GM19023 (cell line): ENCODE measurements around the gene OR52K1.

Experiments
- ATAC-seq: cut with Tn5 transposase; IDR thresholded peaks from one replicate; pipeline ENCODE4 v1.9.1; 2021; ENCODE audit warnings: mild to moderate bottlenecking, moderate library complexity; ENCODE audit not compliant: unreplicated experiment

The OR52K1 gene

DNA sequence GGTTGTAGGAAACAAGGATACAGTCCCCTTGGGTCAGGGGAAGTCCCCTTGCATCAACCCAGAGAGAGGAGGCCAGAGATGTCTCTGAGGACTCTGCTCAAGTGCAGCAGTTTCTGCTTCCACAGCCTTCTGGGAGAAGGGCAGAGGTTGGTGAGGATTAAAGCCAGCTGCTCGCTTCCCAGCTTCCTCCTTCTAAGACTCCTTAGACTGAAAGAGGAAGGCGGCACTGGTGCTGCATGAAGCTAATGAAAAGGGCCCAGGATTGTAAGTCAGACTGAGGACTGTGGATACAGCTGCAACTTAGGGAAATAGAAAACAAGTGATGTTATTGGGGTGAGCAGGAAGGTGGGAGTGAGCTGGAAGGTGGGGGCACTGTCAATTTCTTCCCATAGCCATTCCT lies at the start of gene OR52K1:
Gene OR52K1, plus strand, starts transcription at position 202 of the 400 bp plus-strand sequence. CDS start 6,255 bp downstream, outside the sequence.
- no peak for ATAC-seq

DNA sequence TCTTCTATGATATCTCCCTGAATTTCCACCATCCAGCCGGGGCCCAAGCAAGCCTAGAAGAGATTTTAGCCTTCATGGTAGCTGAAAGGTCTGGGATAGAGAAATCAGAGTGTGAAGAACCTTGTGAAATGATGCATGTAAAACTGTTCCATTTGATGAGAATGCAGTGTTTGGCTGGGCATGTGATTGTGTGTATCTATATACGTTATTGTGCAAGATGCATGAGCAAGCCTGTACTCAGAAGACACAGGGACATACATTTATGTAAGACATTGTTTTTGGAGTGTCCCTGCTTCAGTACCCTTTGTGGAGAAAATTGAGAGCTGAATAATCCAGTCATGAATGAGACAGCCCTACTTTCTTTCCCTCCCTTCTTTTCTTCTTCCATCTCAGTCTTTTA lies 48.6 kb upstream of the OR52K1 start:
- no peak for ATAC-seq

DNA sequence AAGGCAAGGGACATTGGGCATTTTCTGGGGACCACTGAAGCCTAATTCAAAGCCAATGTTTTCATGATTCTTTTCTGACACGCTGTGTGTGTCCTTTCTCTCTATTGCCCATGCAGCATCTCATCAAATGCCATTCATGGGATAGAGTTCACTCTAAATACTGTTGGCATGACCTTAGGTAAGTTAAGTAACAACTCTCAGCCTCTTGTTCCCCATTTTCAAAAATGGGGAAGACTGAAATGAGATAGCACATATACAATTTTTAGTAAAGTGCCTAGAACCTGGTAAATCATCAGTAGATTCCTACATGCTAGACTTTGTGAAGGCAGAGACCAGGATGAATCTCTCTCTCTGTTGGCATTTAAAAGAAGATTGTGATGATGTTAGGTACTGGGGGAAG lies 46.0 kb upstream of the OR52K1 start:
- no peak for ATAC-seq

DNA sequence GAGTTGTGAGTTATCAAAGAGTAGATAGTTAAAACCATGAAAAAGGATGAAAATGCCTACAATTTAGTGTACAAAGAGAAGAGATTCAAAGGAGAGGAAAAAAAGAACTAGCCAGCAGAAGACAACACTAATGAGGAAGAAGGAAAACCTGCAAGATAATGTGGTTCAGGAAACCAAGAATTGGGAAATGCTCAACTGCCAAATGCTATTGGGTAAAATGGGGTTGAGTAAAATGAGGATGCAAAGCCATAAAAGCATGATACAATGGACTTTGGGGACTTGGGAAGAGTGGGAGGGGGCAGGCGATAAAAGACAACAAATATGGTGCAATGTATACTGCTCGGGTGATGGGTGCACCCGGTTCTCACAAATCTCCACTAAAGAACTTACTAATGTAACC lies 40.9 kb upstream of the OR52K1 start:
- ATAC-seq = no peak

DNA sequence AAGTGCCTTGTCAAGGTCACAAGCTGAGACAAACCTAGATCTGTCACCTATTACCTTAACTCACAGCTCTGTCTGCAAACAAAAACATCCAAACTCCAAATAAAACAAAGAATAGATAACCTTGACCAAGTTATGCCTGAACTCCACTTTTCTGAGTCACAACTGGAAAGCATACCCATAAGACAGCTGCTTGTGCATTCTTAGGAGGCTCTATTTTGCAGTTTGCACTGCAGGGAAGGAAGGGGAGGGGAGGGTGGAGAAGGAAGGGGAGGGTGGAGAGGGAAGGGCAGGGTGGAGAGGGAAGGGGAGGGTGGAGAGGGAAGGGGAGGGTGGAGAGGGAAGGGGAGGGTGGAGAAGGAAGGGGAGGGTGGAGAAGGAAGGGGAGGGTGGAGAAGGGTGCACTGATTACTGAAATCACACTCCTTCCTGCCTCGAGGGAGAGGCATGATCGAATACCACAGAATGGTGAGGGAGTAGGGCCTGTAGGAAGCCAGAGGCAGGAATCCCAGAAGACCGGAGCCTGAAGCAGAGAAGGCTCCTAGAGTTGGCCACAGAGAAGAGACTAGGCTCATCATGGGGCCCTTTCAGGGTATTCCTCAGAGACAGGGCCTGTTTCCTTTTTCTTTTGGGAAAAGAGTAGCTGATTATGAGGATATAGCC lies 39.1 kb upstream of the OR52K1 start:
- ATAC-seq = no peak

DNA sequence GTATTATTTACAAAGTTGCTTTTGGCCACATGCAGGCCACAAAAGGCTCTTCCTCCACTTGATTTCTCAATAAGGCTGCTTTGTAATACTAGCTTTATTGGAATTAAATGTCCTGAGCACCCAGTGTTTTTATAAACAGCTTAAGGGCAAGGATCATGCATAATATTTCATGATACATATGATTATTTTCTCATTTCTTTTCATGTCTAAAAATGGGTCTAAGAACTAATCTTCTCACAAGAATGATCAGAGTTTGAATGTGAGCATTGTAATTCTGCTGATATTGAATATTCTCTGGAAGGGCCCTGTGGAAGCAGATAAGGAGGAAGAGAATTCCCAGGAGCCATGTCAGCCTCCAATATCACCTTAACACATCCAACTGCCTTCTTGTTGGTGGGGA lies 33.5 kb upstream of the OR52K1 start, which contains the start of gene OR52K2:
Gene OR52K2, plus strand, starts transcription at position 301 of the 400 bp plus-strand sequence. Its CDS starts 45 bp downstream, at position 346.
- ATAC-seq = no peak

DNA sequence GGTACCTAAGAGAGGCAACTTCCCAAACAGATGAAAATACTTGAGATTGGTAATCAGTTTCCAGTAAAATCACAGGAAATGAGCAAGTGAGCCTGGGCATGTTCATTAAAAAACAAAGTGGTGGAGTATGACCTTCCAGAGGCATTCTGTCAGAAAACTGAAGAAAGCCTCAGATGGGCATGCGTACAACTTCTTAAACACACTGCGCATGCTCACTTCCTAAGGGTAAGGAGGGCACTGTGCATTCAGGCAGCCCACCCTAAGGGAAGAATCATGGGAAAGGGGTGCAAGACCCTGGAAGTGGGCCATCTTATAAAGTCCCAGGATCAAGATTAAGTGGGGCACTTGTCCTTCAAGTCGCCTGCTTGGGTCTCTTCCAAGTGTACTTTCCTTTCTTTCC lies 29.3 kb upstream of the OR52K1 start:
- no peak for ATAC-seq

DNA sequence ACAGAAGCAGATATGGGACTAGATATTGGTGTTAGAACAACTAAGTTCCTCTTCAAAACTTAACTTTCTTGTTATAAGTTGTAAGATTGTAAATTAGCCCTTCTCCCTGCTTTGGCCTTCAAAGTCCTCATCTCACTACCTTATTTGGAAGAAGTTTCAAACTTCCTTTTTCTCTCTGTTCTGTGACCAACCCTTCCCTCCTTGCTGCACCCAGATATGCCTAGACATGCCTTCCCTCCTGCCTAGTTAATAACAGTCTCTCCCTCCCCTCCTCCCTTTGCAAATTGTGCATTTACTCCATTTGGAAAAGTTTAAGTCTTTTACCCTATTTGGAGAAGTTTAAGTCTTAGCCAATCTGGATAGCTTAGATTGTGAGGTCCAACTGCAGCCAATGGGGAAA lies 28.4 kb upstream of the OR52K1 start:
- ATAC-seq = no peak

DNA sequence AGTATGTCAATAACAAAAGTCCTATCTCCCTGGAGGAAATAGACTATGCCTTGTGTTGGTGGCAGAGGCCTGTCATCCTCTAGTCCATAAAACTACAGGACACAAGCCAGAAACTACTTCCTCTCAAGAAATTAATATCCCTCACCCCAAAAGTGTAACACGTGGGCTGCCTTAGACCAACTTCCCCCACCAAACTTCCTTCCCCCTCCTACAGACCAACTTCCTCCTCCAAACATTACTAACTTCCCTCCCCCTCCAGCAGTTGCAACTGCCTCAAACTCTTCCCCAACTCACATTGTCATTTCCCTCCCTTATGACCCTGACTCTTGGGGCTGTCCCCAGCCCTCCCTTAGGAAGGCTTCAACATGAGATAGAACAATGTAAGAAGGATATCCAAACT lies 27.0 kb upstream of the OR52K1 start:
- no peak for ATAC-seq

DNA sequence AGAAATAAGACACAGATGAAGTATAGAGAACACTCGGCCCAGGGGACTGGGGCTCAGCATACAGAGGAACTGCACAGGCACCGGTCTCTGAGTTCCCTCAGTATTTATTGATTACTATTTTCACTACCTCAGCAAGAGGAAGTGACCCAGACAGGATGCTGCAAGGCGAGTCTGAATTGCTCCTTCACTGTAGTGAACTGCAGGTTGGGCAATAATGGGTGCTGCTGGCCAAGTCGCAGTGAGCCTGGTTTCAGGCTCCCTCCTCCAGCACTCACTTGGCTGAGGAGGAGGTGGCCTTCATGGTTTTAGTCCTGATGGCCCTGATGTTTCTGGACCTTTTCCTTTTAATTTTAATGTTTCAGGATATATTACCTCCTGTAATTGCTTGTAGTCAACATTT lies 22.9 kb upstream of the OR52K1 start:
- ATAC-seq = no peak

DNA sequence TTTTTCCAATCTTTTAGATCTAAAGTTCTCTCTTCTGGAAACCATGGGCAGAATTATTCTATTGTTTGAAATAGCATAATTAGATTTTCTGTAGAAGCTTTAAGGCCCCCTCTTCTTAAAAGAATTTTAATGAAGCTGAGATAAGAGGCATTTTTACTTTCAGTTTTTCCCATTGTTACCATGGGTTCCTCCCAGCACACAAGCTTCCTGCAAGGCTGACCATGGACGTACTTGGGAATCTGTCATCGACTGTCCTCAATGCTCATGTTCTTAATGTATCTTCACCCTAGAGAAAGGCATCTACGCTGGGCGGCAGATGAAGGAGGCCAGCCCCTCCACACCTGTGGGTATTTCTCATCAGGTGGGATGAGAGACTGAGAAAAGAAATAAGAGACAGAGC lies 22.3 kb upstream of the OR52K1 start:
- no peak for ATAC-seq

DNA sequence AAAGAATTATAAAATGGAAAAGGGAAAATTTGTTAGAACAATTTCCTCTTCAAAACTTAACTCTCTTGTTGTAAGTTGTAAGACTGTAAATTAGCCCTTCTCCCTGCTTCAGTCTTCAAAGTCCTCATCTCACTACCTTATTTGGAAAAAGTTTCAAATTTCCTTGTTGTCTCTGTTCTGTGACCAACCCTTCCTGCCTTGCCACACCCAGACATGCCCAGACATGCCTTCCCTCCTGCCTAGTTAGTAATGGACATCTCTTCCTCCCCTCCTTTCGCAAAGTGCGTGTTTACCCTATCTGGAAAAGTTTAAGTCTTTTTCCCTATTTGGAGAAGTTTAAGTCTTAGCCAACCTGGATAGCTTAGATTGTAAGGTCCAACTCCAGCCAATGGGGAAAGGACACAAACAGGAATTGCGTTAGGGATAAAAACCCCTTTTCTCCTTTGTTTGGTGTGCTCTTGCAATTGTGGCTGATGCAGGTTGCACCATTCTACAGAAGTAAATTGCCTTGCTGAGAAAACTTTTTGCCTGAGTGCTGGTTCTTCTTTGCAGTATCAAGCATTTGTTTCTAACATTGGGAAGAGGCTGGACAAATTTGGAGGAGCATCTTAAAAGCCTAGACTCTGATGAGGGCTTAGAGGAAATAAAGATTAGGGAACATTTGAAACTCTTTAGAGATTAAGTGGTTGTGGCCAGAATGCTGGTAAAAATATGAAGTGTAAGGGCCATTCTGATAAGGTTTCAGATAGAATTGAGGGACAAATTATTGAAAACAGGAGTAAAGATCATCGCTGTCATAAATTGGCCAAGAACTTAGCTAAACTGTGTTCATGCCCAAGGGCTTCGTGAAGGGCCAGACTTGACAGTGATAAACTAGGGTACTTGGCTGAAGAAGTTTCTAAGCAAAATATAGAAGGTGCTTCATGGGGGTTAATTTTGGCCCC lies 18.0 kb upstream of the OR52K1 start:
- no peak for ATAC-seq

DNA sequence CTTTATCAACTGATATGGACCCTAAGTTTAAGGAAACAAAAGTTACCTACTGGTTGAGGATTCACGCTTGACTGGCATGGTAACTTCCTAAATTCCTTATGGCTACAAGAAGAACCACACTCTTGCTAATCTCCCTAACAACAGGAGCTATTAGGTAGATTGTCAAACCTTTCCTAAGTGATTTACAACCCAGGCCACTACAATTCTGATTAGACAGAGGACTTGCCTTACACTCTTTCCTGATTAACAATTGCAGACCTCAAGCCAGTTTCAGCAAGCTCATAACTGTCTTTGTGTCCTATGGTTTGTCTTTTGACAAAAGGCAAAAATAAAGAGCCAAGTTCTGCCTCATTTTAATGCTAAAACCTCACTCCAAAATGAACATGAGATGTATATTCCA lies 17.0 kb upstream of the OR52K1 start:
- ATAC-seq = no peak

DNA sequence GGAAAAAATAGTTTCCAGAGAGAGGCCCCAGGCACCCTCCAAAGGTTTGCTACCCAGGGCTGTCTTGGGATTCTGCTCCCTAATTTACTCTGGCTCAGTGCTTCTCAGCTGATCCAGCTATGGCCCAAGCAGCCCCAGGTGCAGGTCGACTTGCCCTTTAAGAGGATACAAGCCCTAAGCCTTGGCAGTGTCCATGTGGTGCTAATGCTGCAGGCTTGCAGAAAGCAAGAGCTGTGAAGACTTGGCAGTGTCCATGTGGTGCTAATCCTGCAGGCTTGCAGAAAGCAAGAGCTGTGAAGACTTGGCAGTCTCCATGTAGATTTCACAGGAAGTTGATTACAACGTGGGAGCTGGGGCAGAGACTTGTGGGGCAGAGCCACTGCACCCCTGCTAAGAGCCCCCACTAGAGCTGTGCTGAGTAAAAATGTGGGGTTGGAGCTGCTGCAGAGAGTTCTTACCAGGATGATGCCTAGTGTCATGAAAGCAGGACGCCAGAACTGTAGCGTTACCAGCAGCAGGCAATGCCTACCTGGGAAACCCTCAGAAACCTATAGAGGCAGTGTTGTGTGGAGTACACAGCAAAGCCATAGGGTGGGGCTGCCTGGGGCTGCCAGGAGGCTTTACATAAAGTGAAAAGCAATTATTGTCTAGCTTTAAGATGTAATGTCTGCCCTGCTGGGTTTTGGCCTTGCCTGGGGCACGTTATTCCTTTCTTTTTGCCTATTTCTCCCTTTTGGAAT lies 16.1 kb upstream of the OR52K1 start:
- no peak for ATAC-seq

DNA sequence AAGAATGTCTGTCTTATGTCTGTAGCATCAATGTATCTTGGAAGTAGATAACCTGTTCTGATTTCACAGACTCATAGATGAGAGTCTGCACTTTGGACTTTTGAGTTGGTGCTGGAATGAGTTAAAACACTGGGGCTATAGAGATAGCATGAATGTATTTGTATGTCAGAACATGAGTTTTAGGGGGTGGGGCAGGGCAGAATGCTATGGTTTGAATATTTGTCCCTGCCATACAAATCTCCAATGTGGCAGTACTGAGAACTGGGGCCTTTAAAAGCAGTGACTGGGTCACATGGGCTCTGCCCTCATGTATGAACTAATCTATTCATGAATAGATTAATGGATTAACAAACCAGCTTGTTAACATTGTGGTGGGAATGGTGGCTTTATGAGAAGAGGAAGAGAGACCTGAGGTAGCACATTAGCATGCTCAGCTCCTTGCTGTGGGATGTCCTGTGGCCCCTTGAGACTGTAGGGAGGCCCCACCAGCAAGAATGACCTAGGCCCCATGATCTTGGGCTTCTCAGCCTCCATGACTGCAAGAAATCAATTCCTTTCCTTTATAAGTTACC lies 15.5 kb upstream of the OR52K1 start:
- ATAC-seq = no peak

DNA sequence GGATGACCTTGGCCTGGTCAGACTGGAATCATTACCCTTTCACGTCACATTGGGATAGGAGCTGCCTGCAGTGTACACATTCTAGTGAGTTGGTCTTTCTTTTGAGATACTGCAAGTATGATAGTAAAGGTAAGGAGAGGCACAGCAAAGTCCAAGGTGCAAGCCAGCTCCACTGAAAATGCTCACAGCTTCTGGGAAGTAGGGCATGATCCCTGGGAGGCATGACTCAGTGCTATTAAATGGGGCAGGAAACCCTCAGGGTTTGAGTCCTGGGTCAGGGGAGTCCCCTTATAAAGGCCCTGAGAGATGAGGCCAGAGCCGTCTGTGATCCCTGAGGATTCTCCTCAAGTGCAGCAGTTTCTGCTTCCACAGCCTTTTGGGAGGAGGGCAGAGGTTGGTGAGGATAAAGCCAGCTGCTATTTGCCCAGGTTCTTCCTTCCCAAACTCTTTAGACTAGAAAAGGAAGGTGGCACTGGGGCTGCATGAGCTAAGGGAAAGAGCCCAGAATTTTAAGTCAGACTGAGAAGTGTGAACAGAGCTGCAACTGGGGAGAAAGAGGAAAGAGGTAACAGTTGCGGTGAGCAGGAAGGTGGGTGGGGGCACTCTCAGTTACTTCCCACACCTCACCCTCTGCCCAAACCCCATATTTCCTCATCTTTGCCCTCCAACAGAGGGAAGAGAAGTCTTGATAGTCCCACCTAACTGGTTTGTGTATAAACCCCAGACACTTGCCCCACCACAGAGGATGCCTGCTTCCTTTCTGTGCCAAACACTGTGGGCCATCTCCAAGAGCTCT lies 14.4 kb upstream of the OR52K1 start:
- ATAC-seq = no peak

DNA sequence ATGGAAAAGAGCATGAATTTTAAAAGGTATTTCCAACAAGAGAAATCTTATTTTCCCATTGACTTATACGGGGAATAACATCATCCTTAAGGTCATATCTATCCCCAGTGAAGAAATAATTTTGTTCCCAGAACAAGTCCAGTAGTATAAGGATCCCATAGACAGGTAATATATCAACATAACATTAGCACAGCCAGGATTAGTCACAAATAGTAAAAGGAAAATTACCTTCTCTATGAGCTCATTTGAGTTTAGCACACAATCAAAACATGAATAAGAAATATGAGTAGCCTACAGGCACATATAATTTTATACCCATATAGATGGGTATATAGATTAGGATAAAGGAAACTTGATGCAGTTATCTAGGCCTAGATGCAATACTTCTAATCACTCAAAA lies 2.8 kb upstream of the OR52K1 start:
- no peak for ATAC-seq

DNA sequence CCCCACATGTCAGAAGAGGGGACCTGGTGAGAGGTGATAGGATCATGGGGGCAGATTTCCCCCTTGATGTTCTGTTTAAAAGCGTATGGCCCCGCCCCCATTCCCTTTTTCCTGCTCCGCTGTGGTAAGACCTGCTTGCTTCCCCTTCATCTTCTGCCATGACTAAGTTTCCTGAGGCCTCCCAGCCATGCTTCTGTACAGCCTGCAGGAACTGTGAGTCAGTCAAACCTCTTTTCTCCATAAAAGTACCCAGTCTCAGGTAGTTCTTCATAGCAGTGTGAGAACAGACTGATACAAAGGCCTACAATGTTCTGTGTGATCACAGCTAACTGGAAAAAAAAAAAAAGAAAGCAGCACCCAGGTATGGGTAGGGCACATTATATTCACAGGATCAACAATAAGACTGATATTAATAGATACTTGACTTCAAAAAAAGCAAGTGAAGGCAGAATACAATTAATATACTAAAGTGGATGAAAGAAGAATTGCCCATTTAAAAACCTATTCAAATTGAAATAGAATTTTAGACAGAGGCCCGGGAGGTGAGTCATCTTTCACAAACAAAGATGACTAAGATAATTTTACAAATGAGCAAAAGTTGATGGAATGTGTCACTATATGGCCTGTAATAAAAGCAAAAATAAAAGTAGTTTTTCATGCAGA lies 1.7 kb upstream of the OR52K1 start:
- no peak for ATAC-seq

DNA sequence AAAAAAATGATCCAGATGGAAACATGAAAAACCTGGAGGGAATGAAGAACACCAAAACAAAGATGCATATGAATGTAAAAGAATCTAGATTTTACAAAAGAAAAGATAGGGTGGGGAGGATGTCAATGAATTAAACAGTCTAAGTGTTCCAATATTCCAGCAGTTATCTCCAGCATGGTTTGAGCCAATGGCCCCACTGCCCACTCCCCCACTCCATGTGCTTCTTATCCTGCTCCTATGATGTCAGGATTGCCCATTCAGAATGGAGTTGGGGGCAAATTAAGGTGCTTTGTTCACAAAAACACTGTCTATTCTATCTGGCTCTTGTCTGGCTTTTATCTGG lies 1.2 kb upstream of the OR52K1 start:
- no peak for ATAC-seq

DNA sequence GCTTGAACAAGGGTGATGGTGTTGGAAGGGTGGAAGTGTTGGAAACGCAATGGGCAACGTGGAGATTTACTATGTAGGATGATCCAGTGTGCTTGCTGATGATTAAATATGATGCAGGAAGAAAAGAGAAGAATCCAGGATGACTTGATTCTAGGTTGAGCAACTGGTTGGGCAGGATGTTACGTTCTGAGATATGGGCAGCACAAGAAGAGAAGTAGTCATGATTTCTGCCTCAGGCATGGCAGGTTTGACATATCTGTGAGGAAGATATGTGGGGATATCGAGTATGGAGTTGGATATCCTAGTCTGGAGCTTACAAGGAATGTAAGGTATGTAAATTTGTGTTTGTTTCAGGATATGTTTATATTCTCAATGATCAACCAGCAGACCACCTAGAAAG lies 1.9 kb downstream of the OR52K1 start:
- ATAC-seq = no peak
